Measurements from ENCODE around the gene MYL5.
"Not testable (repeated sequence)": the region's sequence is repeated elsewhere in the genome, so short reads cannot be mapped to it uniquely, and the experiment has no call there.

The MYL5 gene

GRCh38 chr4:730511-730910 is 56.2 kb downstream of the MYL5 start:
- no peak for DNase-seq

GRCh38 chr4:730946-731904 is 56.9 kb downstream of the MYL5 start:
- DNase-seq = not testable (repeated sequence)

All from activated T-cell treated with anti-CD3 and anti-CD28 coated beads, Interleukin-2, amount 50 U/mL, for 48 hours (primary cell).